Measurements from ENCODE around the gene SRRM3. TPM values are rescaled to one million over a fixed set of nuclear protein-coding genes. Genes with fewer than 3 reads are reported as not detected.

The SRRM3 gene
- polyA plus RNA-seq, 1 donor (not counting 4 experiments of a cell fraction or from before 2014, with no cell fraction given), result 0.30 TPM

- Histone ChIP-seq H3K9me3 (ENCODE audit: control insufficient read depth, low read depth, low read length) (no peaks in the 10 kb centered on the region), H2AFZ (ENCODE audit: control insufficient read depth, low read length) (no peak overlapping the region), H3K4me2 (ENCODE audit: control insufficient read depth, extremely low read depth, insufficient read depth, low read depth, low read length) (no peak overlapping the region), H3K9ac (ENCODE audit: control insufficient read depth, extremely low read depth, insufficient read depth, low read length) (no peak overlapping the region), H3K4me3 (ENCODE audit: control insufficient read depth in 2 of 3, extremely low read depth in 1 of 3, insufficient read depth in 2 of 3, low read depth in 1 of 3, low read length in 3 of 3) (no peak overlapping the region), H3K79me2 (ENCODE audit: control insufficient read depth, insufficient read depth, low read length) (no peaks in the 10 kb centered on the region), H3K9me1 (ENCODE audit: control insufficient read depth, extremely low read depth, insufficient read depth, low read length) (no peaks in the 10 kb centered on the region), H3K36me3 (ENCODE audit: control insufficient read depth in 2 of 2, extremely low read depth in 1 of 2, insufficient read depth in 2 of 2, low read length in 2 of 2) (no peaks in the 10 kb centered on the region), H3K4me1 (ENCODE audit: control insufficient read depth, extremely low read depth, insufficient read depth, low read length) (no peaks in the 10 kb centered on the region), H3K27me3 (ENCODE audit: control insufficient read depth, extremely low read depth, insufficient read depth, low read length) (peaks cover 14% of the 10 kb centered on the region), H3K27ac (ENCODE audit: control insufficient read depth, insufficient read depth, low read length) (no peak overlapping the region), H4K20me1 (ENCODE audit: control insufficient read depth, extremely low read depth, insufficient read depth, low read length) (no peaks in the 10 kb centered on the region)
- DNase-seq (ENCODE audit: low read depth, low spot score) (no peak), FAIRE-seq (no peak)
- dilution Hi-C loops (cut with MboI; ENCODE audit: extremely low pct_ligation_motif_present, low sequenced_read_pairs), result no loop called here
- TF ChIP-seq CTCF (optimal IDR thresholded peaks at IDR 0.05 in 1 of 3, IDR thresholded peaks at IDR 0.05 in 1 of 3, conservative IDR thresholded peaks at IDR 0.05 in 1 of 3; ENCODE audit: extremely low read depth in 1 of 3, insufficient read depth in 2 of 3, low read length in 3 of 3), result no peak
Measured at GRCh38 chr7:76217942-76218566, 16.4 kb downstream of the SRRM3 start.

GRCh38 chr7:76220185-76221057 is 18.7 kb downstream of the SRRM3 start:
- Histone ChIP-seq H3K27me3 (ENCODE audit: control insufficient read depth, extremely low read depth, insufficient read depth, low read length) (peaks cover 14% of the 10 kb centered on the region), H3K9me1 (ENCODE audit: control insufficient read depth, extremely low read depth, insufficient read depth, low read length) (no peaks in the 10 kb centered on the region), H3K4me1 (ENCODE audit: control insufficient read depth, extremely low read depth, insufficient read depth, low read length) (no peaks in the 10 kb centered on the region), H2AFZ (ENCODE audit: control insufficient read depth, low read length) (no peak overlapping the region), H3K4me3 (ENCODE audit: control insufficient read depth in 2 of 3, extremely low read depth in 1 of 3, insufficient read depth in 2 of 3, low read depth in 1 of 3, low read length in 3 of 3) (no peak overlapping the region), H3K9me3 (ENCODE audit: control insufficient read depth, low read depth, low read length) (no peaks in the 10 kb centered on the region), H3K4me2 (ENCODE audit: control insufficient read depth, extremely low read depth, insufficient read depth, low read depth, low read length) (no peak overlapping the region), H3K36me3 (ENCODE audit: control insufficient read depth in 2 of 2, extremely low read depth in 1 of 2, insufficient read depth in 2 of 2, low read length in 2 of 2) (no peaks in the 10 kb centered on the region), H3K27ac (ENCODE audit: control insufficient read depth, insufficient read depth, low read length) (no peak overlapping the region), H3K9ac (ENCODE audit: control insufficient read depth, extremely low read depth, insufficient read depth, low read length) (no peak overlapping the region), H3K79me2 (ENCODE audit: control insufficient read depth, insufficient read depth, low read length) (no peaks in the 10 kb centered on the region), H4K20me1 (ENCODE audit: control insufficient read depth, extremely low read depth, insufficient read depth, low read length) (no peaks in the 10 kb centered on the region)
- no peak for TF ChIP-seq EZH2 (IDR thresholded peaks at IDR 0.05; ENCODE audit: low read length)
- TF ChIP-seq CTCF (optimal IDR thresholded peaks at IDR 0.05 in 1 of 3, IDR thresholded peaks at IDR 0.05 in 1 of 3, conservative IDR thresholded peaks at IDR 0.05 in 1 of 3; ENCODE audit: extremely low read depth in 1 of 3, insufficient read depth in 2 of 3, low read length in 3 of 3), result peak in 1 of 3 experiments; percentile 16
- dilution Hi-C loops (cut with MboI; ENCODE audit: extremely low pct_ligation_motif_present, low sequenced_read_pairs), result no loop called here
- FAIRE-seq (no peak), DNase-seq (ENCODE audit: low read depth, low spot score) (no peak)
